K562 (cell line): ENCODE data around the gene PRRC2B. TPM values are rescaled to one million over a fixed set of nuclear protein-coding genes. Genes with fewer than 3 reads are reported as not detected.

Source experiments
- BCLAF1 ChIP-seq, 2 experiments: fragments of 450-650 bp in 1 of 2; IDR thresholded peaks; 2 replicates each; pipeline ENCODE4 v1.6.1; 2011 to 2017; ENCODE audit warnings: low read depth in 2 of 2, antibody characterized with exemption in 1 of 2, borderline replicate concordance in 1 of 2, low read length in 1 of 2, mild to moderate bottlenecking in 1 of 2, mixed read lengths in 1 of 2; ENCODE audit not compliant: control insufficient read depth in 1 of 2
- CAMTA2 ChIP-seq: fragments of 250-450 bp; sonication (Bioruptor Pico); conservative IDR thresholded peaks from 2 replicates; pipeline ENCODE4 v1.5.1; 2022
- CBFA2T2 ChIP-seq: fragments of 450-650 bp; conservative IDR thresholded peaks from 2 replicates; pipeline ENCODE4 v1.6.1; 2017; ENCODE audit warnings: mild to moderate bottlenecking
- DNMT1 ChIP-seq: fragments of 450-650 bp; IDR thresholded peaks from 2 replicates; pipeline ENCODE4 v1.6.1; 2016; ENCODE audit warnings: antibody characterized with exemption, mild to moderate bottlenecking
- ETV6 ChIP-seq, 3 experiments: fragments of 150-350 bp in 1 of 3; sonication (generic) in 1 of 3; formaldehyde crosslinking in 1 of 3; IDR thresholded peaks; 2 replicates each; pipeline versions ENCODE4 v1.6.1 to v1.8.0; 2014 to 2022; ENCODE audit warnings: borderline replicate concordance in 2 of 3, low read depth in 2 of 3, antibody characterized with exemption in 1 of 3, low read length in 1 of 3, mild to moderate bottlenecking in 1 of 3, missing genetic modification reagents in 1 of 3
- GTF3C2 ChIP-seq: IDR thresholded peaks from 3 replicates; pipeline ENCODE4 v1.6.1; 2011; ENCODE audit warnings: borderline replicate concordance, mild to moderate bottlenecking, moderate library complexity; ENCODE audit not compliant: insufficient read length; ENCODE audit errors: extremely low read depth
- HDAC1 ChIP-seq, 2 experiments: fragments of 450-650 bp; IDR thresholded peaks; 2 replicates each; pipeline ENCODE4 v1.6.1; 2016 to 2017; ENCODE audit warnings: inconsistent platforms in 1 of 2, mild to moderate bottlenecking in 1 of 2, moderate library complexity in 1 of 2
- KLF13 ChIP-seq: fragments of 450-650 bp; IDR thresholded peaks from 2 replicates; pipeline ENCODE4 v1.6.1; 2016; ENCODE audit warnings: missing genetic modification characterization, low read depth, mild to moderate bottlenecking, missing compliant biosample characterization, moderate library complexity, borderline replicate concordance
- NR1H2 ChIP-seq: sonication (generic); formaldehyde crosslinking; IDR thresholded peaks from 2 replicates; pipeline ENCODE4 v1.4.0; 2020; ENCODE audit warnings: mild to moderate bottlenecking, missing genetic modification reagents
- PCBP1 ChIP-seq: fragments of 200-400 bp; formaldehyde crosslinking; IDR thresholded peaks from 2 replicates; pipeline ENCODE4 v1.6.1; 2018; ENCODE audit warnings: mild to moderate bottlenecking, low read depth, low read length; ENCODE audit not compliant: poor library complexity, severe bottlenecking
- RAD51 ChIP-seq: fragments of 450-650 bp; IDR thresholded peaks from 2 replicates; pipeline ENCODE4 v1.7.1; 2016; ENCODE audit warnings: low read depth, mild to moderate bottlenecking, borderline replicate concordance
- RBM17 ChIP-seq: fragments of 200-400 bp; formaldehyde crosslinking; IDR thresholded peaks from 2 replicates; pipeline ENCODE4 v1.6.1; 2017; ENCODE audit warnings: low read depth, mild to moderate bottlenecking, low read length, borderline replicate concordance
- TRIM28 ChIP-seq: fragments of 450-650 bp; IDR thresholded peaks from 2 replicates; pipeline ENCODE4 v1.6.1; 2017
- WHSC1 ChIP-seq: IDR thresholded peaks from one replicate; pipeline ENCODE4 v1.6.1; 2012; ENCODE audit warnings: low read length, control low read depth, inconsistent platforms
- ZNF699 ChIP-seq: fragments of 250-450 bp; sonication (Bioruptor Pico); IDR thresholded peaks from 2 replicates; pipeline ENCODE4 v1.8.0; 2021; ENCODE audit warnings: mild to moderate bottlenecking, moderate library complexity; ENCODE audit not compliant: insufficient replicate concordance
- ZNF764 ChIP-seq: fragments of 250-450 bp; sonication (Bioruptor Pico); IDR thresholded peaks from 2 replicates; pipeline ENCODE4 v1.4.0; 2020; ENCODE audit warnings: low read depth, mild to moderate bottlenecking, moderate library complexity
- ZNF77 ChIP-seq: fragments of 250-450 bp; sonication (Bioruptor Pico); IDR thresholded peaks from 2 replicates; pipeline ENCODE4 v1.5.0; 2020
- polyA plus RNA-seq, 8 experiments: library from polyadenylated mRNA; depleted of rRNA in 4 of 8; stranded (reverse) in 5 of 8; unstranded in 3 of 8; fragments of >200 nt; fragmentation: Nextera tagmentation in 2 of 8; fragmentation: Illumina TruSeq in 1 of 8; extraction: Ambion mirVana in 2 of 8; extraction: Trizol in 1 of 8; gene quantifications; 2 replicates each; pipeline versions ENCODE4 v1.2.1 to v1.2.3, GENCODE V29; 2011 to 2014; ENCODE audit warnings: inconsistent platforms in 1 of 8, missing spikeins in 1 of 8
- total RNA-seq, 7 experiments: library from RNA; depleted of rRNA in 6 of 7; stranded (reverse); fragments of >200 nt in 6 of 7; fragmentation: Illumina TruSeq in 2 of 7; extraction: Trizol in 2 of 7; gene quantifications; 2 replicates each; pipeline versions ENCODE4 v1.2.1 to v1.2.3, GENCODE V29; 2011 to 2021; ENCODE audit warnings: low replicate concordance in 1 of 7
- TF ChIP-seq, protein P1 (sequence below): fragments of 450-650 bp; IDR thresholded peaks from one replicate; pipeline ENCODE4 v1.6.1; 2018; ENCODE audit warnings: mild to moderate bottlenecking, moderate library complexity; ENCODE audit not compliant: partially characterized antibody
- TF ChIP-seq, protein P2 (sequence below): fragments of 250-450 bp; sonication (Bioruptor Pico); IDR thresholded peaks from 2 replicates; pipeline ENCODE4 v1.4.0; 2020; ENCODE audit warnings: mild to moderate bottlenecking, moderate library complexity

Gene PRRC2B
- total and polyA plus RNA-seq, 9 of the 15 experiments (the other 6 are each of a cell fraction or from before 2014, with no cell fraction given) = 0.34 to 125 (median 30.9) TPM

DNA sequence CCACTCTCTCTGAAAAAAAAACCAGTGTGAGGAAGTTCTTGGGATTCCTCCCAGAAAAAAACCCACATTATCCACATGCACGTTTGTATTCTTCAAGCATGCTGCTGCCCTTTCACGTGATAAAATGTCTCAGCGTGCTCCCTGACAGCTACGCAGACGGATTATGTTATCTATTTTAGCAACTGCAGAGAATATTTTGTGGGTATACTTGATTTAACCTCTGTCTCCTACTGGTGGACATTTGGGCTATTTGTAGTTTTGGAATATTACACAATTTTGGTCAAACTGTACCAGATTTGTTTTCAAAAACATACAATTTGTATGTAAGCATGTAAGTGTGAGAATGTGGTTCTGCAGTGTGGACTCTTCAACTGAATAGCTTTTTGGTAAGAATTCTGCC is 10.7 kb downstream of the PRRC2B start (continued):
- TF ChIP-seq GTF3C2 (no peak), ZNF764 (CRISPR knock-in tag) (no peak), TRIM28 (no peak), DNMT1 (no peak), ETV6 (IDR thresholded peaks at IDR 0.05; ENCODE audit: borderline replicate concordance in 1 of 2, low read depth in 2 of 2, low read length in 1 of 2) (no peak), ETV6 (CRISPR knock-in tag; IDR thresholded peaks at IDR 0.05; ENCODE audit: borderline replicate concordance) (no peak), NR1H2 (CRISPR knock-in tag) (no peak), CBFA2T2 (peak; percentile 55), HDAC1 (IDR thresholded peaks at IDR 0.05) (peak in 1 of 2 experiments; percentile 86; a peak in 2 of 4 replicates), CAMTA2 (no peak), RBM17 (no peak), PCBP1 (no peak), WHSC1 (no peak), KLF13 (no peak), ZNF699 (CRISPR knock-in tag) (no peak), BCLAF1 (IDR thresholded peaks at IDR 0.05; ENCODE audit: borderline replicate concordance in 1 of 2, control insufficient read depth in 1 of 2, low read depth in 2 of 2, low read length in 1 of 2) (no peak), ZNF77 (CRISPR knock-in tag) (no peak), RAD51 (no peak)
- TF ChIP-seq, protein P1, sequence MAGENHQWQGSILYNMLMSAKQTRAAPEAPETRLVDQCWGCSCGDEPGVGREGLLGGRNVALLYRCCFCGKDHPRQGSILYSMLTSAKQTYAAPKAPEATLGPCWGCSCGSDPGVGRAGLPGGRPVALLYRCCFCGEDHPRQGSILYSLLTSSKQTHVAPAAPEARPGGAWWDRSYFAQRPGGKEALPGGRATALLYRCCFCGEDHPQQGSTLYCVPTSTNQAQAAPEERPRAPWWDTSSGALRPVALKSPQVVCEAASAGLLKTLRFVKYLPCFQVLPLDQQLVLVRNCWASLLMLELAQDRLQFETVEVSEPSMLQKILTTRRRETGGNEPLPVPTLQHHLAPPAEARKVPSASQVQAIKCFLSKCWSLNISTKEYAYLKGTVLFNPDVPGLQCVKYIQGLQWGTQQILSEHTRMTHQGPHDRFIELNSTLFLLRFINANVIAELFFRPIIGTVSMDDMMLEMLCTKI = no peak
- TF ChIP-seq, protein P2, sequence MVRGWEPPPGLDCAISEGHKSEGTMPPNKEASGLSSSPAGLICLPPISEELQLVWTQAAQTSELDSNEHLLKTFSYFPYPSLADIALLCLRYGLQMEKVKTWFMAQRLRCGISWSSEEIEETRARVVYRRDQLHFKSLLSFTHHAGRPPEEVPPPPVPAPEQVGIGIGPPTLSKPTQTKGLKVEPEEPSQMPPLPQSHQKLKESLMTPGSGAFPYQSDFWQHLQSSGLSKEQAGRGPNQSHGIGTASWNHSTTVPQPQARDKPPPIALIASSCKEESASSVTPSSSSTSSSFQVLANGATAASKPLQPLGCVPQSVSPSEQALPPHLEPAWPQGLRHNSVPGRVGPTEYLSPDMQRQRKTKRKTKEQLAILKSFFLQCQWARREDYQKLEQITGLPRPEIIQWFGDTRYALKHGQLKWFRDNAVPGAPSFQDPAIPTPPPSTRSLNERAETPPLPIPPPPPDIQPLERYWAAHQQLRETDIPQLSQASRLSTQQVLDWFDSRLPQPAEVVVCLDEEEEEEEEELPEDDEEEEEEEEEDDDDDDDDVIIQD = no peak
